ENCODE data around the gene DACT2.

DACT2 gene

DNA sequence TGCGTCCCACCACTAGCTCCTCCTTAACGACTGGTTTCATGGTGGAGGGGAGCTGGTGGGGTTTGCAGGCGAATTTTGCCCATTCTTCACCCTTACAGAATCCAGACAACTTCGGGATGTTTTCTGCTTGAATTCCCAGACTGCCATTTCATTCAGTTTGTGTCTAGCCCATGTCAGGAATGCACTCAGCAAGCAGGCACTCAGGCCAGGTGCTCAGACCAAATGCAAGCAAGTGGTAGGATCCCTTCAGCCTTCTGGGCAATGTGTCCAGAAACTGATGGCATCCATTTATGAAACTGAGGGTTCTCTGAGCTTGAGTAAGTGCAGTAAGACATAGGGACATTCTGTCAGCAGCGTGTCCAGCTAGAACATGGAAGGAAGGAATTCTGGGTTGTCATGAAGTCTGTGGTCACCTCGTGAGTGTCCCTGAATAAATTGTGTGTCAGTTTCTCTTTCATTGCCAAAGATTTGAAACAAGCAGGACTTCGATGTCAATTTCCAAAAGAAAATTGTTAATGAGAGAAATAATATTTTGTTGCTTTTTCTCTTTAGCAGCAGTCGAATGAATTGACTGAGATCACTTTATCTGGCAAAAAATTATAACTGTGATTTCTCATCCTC, 21.8 kb upstream of the DACT2 start:
- no peak for DNase-seq
- Mint-ChIP-seq H3K4me1 (no peaks in the 10 kb centered on the region), H3K4me3 (no peak overlapping the region), H3K27ac (no peak overlapping the region), H3K27me3 (peaks cover 64% of the 10 kb centered on the region), H3K9me3 (no peaks in the 10 kb centered on the region)
- ATAC-seq, result no peak

DNA sequence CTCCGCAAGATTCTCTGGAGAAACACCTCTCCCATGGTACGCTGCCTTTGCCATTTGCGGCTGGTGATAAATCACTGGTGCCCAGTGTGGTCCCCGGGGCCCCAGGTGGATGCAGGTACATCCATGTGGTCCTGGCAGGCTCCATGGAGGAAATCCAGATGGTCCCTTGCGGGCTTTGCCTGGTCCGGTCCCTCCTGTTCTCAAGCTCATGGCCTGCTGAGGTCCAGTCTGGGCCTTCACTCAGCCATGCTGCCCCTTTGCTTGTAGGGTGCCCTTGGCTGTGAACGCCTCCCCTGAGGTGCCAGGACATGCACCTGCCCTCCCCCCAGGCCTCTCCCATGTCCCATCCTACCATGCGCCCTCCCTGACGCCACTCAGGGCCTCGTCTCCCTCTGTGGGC, 21.2 kb upstream of the DACT2 start:
- DNase-seq (no peak), ATAC-seq (no peak)
- H3K9me3 Mint-ChIP-seq, result no peaks in the 10 kb centered on the region
- no peak overlapping the region for H3K27ac Mint-ChIP-seq
- peaks cover 64% of the 10 kb centered on the region for H3K27me3 Mint-ChIP-seq
- H3K4me1 Mint-ChIP-seq, result no peaks in the 10 kb centered on the region
- no peak overlapping the region for H3K4me3 Mint-ChIP-seq

DNA sequence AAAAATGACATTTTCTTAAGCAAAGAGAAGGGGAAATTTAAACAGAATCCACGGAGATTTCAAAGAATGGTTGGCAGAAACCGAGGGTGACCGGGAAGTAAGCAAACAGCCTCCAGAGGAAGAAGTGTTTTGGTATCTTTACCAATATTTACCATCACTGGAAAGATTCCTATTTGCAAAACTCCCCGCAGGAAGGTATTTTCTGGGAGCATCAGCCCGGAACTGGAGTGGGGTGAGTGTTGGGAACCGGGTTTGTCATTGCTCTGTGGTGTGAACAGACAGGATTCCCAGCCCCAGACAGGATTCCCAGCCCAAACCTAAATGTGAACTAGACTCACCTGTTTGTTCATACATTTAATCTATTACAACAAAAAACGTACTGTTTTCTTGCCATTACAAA, 19.2 kb upstream of the DACT2 start:
- ATAC-seq (no peak), DNase-seq (no peak)
- Mint-ChIP-seq H3K27ac (no peak overlapping the region), H3K4me3 (no peak overlapping the region), H3K4me1 (no peaks in the 10 kb centered on the region), H3K27me3 (peaks cover 45% of the 10 kb centered on the region), H3K9me3 (no peaks in the 10 kb centered on the region)

DNA sequence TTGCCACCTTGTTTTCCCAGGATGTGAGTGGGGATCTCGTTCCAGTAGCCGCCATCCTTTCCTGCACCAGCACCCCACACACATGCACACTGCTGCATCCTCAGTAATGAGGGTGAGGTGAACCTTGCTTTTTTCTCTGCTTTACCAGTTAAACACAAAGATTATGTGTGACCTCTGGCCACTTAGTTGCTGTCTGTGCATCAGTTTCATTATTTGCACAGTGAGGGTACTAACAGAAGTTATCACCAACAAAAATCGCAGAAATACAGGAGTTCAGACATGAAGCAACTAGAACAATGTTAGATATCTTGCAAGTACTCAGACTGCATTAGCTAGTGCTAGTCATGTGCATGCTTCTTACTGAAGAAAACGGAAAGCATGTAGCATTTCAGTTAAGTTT, 17.4 kb upstream of the DACT2 start:
- Mint-ChIP-seq H3K9me3 (no peaks in the 10 kb centered on the region), H3K27me3 (peaks cover 33% of the 10 kb centered on the region), H3K27ac (no peak overlapping the region), H3K4me1 (no peaks in the 10 kb centered on the region), H3K4me3 (no peak overlapping the region)
- DNase-seq, result no peak
- no peak for ATAC-seq

DNA sequence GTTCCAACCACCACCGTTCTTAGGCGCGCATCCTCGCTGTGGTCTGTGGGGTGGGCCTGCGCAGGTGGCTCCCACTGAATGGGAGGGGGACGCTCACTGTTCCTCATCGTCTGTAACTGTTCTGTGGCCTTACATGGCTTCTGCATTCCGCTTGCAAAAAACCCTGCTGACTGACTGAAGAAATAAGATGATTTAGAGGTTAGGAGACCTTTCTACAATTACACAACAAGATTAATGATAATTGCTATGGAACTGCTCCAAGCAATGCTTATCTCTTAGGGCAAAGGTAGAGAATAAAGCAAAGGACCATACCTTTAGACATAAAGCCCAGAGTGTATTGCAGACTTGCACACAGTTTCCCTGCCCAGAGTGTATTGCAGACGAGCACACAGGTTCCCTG, 14.4 kb upstream of the DACT2 start:
- no peak overlapping the region for H3K4me3 Mint-ChIP-seq

DNA sequence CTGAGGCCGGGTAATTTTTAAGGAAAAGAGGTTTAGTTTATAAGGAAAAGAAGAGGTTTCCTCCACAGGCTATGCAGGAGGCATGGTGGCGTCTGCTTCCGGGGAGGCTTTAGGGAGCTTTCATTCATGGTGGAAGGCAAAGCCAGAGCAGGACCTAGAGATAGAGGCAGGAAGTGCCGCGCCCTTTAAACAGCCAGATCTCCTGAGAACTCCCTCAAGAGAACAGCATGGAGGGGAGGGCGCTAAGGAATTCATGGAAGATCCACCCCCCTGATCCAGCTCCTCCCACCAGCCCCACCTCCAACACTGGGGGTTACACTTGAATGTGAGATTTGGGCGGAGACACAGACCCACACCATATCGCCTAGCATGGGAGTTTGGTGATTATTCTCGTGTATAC, 13.9 kb upstream of the DACT2 start:
- Mint-ChIP-seq H3K9me3 (peaks cover 0 to 13% of the 10 kb centered on the region in 2 donors), H3K4me1 (no peaks in the 10 kb centered on the region), H3K4me3 (no peak overlapping the region), H3K27ac (no peak overlapping the region), H3K27me3 (peaks cover 46% of the 10 kb centered on the region)
- no peak for DNase-seq
- no peak for ATAC-seq

More for the DNA sequence above, 14.4 kb upstream of the DACT2 start:
- Mint-ChIP-seq H3K27me3 (peaks cover 47% of the 10 kb centered on the region), H3K27ac (no peak overlapping the region), H3K4me1 (no peaks in the 10 kb centered on the region), H3K9me3 (peaks cover 0 to 11% of the 10 kb centered on the region in 2 donors)
- DNase-seq (no peak), ATAC-seq (no peak)

DNA sequence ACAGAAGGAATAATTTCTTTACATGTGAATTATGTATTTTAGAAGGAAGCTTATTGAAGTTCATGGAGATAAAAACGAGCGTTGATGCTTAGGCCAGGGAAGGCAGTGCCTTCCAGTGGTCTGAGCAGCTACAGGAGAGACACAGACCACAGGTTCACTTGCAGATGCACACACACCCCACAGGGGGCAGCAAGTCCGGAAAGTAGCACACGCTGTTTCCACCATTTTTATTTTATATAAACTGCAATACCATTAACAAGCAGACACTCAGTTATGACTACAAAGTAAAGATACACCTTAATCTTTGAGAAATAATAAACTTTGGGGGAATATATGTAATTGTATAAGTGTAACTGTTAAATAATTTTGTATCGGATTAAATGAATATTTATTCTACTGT, 13.5 kb upstream of the DACT2 start:
- DNase-seq, result no peak
- H3K27ac Mint-ChIP-seq, result peak overlapping the region in 1 of 2 donors; percentile 16
- no peak for ATAC-seq

DNA sequence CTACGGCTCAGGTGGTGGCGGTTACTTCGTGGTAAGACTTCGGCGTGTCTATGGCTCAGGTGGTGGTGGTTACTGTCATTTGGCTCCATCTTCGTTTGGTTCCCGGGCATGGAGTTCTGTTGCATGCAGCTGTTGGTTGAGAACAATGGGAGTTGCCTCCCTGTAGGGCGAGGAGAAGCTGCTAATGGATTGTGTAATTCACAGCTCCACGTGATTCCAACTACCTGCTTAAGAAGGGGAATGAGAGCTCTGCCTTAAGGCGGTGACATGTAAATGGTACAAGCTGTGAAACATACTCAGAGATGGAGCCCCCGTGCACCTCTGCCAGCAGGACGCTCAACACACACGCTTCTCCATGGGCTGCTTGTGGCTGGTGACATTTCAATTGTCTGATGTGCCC, 12.4 kb upstream of the DACT2 start:
- no peak for DNase-seq
- no peak for ATAC-seq
- Mint-ChIP-seq H3K4me1 (no peaks in the 10 kb centered on the region), H3K9me3 (peaks cover 0 to 13% of the 10 kb centered on the region in 2 donors), H3K27me3 (peaks cover 52% of the 10 kb centered on the region), H3K27ac (no peak overlapping the region), H3K4me3 (no peak overlapping the region)

More for the DNA sequence above, 13.5 kb upstream of the DACT2 start:
- Mint-ChIP-seq H3K4me1 (no peaks in the 10 kb centered on the region), H3K9me3 (peaks cover 0 to 13% of the 10 kb centered on the region in 2 donors), H3K4me3 (no peak overlapping the region), H3K27me3 (peaks cover 44% of the 10 kb centered on the region)

DNA sequence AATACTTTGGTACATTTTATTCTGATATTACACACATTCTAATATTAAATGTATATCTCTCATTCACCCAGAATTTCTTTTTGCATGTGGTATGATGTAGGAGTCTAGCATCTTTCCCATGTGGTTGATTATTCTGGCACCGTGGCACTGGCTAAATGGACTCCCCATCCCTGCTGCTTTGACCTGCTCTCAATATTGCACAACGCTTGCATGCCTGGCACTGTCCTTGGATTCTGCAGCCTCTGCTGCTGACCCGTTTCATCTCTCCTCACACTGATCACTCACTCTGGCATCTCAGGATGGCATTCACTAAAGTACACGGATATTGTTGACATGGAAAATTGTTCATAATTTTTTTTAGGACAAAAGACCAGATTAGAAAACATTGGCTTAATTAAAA, 11.5 kb upstream of the DACT2 start:
- Mint-ChIP-seq H3K27me3 (peaks cover 52% of the 10 kb centered on the region), H3K27ac (no peak overlapping the region), H3K9me3 (peaks cover 0 to 13% of the 10 kb centered on the region in 2 donors), H3K4me3 (no peak overlapping the region), H3K4me1 (no peaks in the 10 kb centered on the region)
- DNase-seq, result no peak
- ATAC-seq, result no peak

DNA sequence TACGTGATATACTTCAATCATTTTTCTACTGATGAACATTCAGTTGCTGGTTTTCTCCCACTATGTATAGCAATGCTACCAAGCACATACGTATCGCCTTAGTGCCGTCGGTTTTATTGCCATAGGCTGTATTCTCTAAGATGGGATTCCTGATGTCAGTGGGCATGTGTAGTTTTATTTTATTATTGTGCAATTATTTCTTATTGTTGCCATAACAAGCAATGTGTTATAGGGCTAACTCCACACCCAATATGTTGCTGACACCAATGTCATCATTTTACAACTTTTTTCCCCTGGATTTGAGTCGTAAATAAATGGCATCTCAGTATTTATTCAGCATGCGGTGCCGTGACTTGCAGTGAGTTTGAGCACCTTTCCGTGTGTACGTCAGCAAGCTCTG, 10.8 kb upstream of the DACT2 start:
- Mint-ChIP-seq H3K27ac (no peak overlapping the region), H3K4me1 (no peaks in the 10 kb centered on the region), H3K9me3 (peaks cover 0 to 13% of the 10 kb centered on the region in 2 donors), H3K4me3 (no peak overlapping the region), H3K27me3 (peaks cover 56% of the 10 kb centered on the region)
- DNase-seq (no peak), ATAC-seq (no peak)

DNA sequence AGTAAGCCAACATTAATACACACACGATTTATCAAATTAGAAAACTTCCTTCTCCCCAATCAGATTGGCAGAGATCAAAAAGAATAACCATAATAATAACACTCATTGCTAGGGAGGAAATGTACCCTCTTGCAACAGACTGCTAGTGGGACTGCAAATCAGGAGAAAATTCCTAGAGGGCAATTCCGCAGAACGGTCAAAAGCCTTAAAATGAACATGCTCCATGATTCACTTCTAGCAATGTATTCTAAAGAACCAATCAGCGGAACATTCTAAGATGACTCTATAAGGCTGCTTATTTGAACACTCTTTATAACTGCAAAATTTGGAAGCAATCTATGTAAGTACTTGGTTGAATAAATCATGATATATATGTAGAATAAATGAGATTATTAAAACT, 8.5 kb upstream of the DACT2 start:
- no peak for ATAC-seq
- Mint-ChIP-seq H3K27ac (no peak overlapping the region), H3K27me3 (peaks cover 69% of the 10 kb centered on the region)

DNA sequence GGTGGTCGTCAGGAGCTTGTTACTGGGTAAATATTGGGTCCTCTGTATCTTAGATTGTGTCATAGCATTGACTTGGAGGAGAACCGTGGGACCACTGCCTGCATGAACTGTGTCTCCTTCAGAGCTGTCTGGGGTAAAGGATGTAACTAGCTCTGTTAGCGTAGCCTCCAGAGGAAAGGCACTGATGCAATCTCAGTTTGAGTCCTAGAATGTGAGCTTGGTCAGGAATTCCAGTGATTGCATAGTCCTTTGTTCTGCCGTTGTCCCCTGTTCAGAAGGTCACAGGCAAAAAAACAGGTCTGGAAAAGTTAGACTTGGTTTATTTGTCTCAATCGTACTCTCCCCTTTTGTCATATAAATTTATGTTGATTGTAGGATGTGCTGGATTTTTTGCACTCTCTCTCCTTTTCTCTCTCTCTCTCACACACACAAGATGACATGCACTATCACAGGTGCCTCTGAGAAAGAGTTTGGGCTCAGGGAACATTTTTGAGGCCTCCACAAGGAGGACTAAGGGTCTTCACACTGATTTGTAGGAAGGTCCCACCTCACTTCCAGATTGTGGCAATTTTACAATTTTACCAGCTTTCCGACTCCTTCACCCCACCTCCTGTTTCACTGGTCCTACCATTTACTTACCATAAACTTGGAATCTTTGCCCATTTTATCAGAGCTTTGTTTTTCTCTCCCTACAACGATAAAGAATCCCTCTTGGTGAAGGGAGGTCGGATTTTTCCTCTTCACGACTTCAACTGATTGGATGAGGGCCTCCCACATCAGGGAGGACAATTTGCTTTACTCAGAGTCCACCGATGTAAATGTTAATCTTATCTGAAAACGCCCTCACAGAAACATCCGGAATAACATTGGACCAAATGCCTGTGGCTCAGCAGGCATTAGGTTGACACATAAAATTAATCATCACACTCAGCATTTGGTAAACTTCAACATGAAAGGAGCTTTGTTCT, 7.0 kb upstream of the DACT2 start:
- Mint-ChIP-seq H3K4me1 (no peaks in the 10 kb centered on the region), H3K4me3 (no peak overlapping the region), H3K27ac (no peak overlapping the region), H3K9me3 (peaks cover 0 to 19% of the 10 kb centered on the region in 2 donors), H3K27me3 (peaks cover 76% of the 10 kb centered on the region)
- DNase-seq (no peak), ATAC-seq (no peak)

More for the DNA sequence above, 8.5 kb upstream of the DACT2 start:
- peaks cover 0 to 13% of the 10 kb centered on the region in 2 donors for H3K9me3 Mint-ChIP-seq
- no peaks in the 10 kb centered on the region for H3K4me1 Mint-ChIP-seq
- DNase-seq, result no peak
- no peak overlapping the region for H3K4me3 Mint-ChIP-seq

DNA sequence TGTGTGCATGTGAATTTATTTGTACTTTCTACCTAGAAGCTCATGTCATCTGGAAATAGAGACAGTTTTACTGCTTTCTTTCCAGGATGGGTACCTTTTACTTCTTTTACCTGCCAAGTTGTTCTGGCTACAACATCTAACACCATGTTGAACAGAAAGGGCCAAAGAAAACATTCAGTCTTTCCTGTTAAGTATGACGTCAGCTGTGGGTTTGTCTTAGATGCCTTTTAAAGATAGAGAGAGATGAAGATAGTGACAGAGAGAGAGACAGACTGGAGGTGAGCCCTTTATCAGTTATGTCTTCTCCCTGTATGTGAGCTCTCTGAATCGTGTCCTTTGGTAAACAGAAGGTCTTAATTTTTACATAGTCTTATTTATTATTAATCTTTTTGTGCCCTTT, 3.4 kb upstream of the DACT2 start:
- DNase-seq, result no peak
- Mint-ChIP-seq H3K9me3 (peaks cover 0 to 8% of the 10 kb centered on the region in 2 donors), H3K4me1 (no peaks in the 10 kb centered on the region), H3K4me3 (no peak overlapping the region), H3K27me3 (peaks cover 75% of the 10 kb centered on the region), H3K27ac (no peak overlapping the region)
- ATAC-seq, result no peak

DNA sequence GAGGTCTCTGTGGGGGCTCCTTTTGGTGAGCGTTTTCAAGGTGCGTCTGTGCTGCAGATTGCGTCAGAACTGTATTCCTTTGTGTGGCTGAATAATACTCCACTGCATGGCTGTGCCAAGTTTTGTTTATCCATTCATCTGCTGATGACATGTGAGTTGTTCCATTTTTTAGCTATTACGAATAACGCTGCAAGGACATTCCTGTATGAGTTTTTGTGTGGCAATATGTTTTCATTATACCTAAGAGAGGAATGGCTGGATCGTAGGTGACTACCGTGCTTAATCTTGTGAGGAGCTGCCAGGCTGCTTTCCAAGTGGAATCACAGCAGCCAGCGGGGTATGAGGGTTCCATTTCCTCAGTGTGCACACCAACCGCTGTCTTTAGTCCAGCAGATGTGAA, 1.1 kb upstream of the DACT2 start:
- Mint-ChIP-seq H3K4me1 (no peaks in the 10 kb centered on the region), H3K27me3 (peaks cover 55% of the 10 kb centered on the region), H3K4me3 (no peak overlapping the region)

DNA sequence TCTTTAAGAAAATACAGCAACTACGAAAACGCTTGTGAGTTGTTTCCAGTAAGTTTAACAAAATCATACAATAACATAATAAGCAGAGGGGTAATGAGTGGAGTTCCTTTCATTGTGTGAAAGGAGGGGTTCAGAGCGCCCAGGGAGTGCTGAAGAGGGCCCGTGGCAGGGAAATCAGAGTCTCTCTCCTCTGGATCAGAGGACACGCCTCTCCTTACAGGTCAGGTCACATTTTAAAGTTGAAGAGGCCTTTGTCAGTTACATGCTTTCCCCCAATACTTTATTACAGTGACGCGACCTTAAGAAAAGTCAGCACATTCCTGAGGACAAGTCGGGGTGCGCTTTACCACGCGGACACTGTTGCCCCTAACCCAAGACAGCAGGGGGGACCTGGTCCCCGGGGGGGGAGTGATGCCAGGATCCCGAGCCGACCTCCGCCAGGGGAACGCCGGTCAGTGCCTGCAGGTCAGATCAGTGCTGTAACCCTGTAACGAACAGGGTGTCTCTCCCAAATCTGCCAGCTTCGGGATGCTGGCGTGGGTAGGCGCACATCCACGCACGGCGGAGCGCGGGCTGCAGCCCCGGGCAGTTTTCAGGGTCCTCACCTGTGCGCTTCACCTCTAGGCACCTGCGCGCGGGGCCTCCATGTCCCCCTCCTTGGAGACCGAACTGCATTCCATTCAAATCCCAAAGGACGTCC, 848 bp downstream of the DACT2 start:
- DNase-seq, result no peak
- Mint-ChIP-seq H3K27me3 (peaks cover 59% of the 10 kb centered on the region), H3K4me3 (no peak overlapping the region), H3K4me1 (no peaks in the 10 kb centered on the region), H3K9me3 (peaks cover 0 to 8% of the 10 kb centered on the region in 2 donors), H3K27ac (no peak overlapping the region)
- no peak for ATAC-seq

More for the DNA sequence above, 1.1 kb upstream of the DACT2 start:
- H3K27ac Mint-ChIP-seq, result no peak overlapping the region
- no peak for DNase-seq
- ATAC-seq, result no peak
- peaks cover 0 to 8% of the 10 kb centered on the region in 2 donors for H3K9me3 Mint-ChIP-seq

DNA sequence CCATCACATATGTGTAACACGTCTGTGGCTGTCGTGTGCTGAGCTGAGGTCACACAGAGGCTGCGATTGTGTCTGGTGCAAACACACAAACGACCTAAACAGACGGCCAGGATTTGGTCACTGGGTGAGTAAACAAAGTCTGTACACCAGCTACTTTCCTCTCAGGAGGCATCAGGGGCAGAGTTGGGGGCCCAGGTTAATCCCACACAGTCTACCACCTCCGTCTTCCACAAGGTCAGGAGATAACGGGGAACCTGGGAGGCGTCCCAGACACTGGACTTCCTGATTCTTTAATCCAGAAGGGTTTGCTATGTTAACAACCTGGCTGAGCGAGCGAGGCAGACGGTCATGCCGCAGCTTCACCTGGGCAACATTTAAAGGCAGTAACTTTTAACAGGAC, 1.5 kb downstream of the DACT2 start:
- H3K27me3 Mint-ChIP-seq, result peaks cover 64% of the 10 kb centered on the region
- H3K27ac Mint-ChIP-seq, result no peak overlapping the region
- DNase-seq, result no peak
- H3K4me1 Mint-ChIP-seq, result no peaks in the 10 kb centered on the region
- no peak overlapping the region for H3K4me3 Mint-ChIP-seq
- H3K9me3 Mint-ChIP-seq, result peaks cover 0 to 8% of the 10 kb centered on the region in 2 donors
- no peak for ATAC-seq
